Vagina (tissue), 2 donors: ENCODE measurements around the gene CCDC180. TPM values are rescaled to one million over a fixed set of nuclear protein-coding genes. Genes with fewer than 3 reads are reported as not detected.
"Not testable (repeated sequence)": the region's sequence is repeated elsewhere in the genome, so short reads cannot be mapped to it uniquely, and the experiment has no call there.

Experiments
- DNase-seq, 2 donors: peaks; one replicate each; pipeline ENCODE4 v3.0.0-alpha.2; 2017; ENCODE audit errors: extremely low spot score in 2 of 2
- H3K27ac ChIP-seq: fragments of 200-600 bp; sonication (generic); one replicate; pipeline ENCODE4 v1.5.1; 2019
- H3K27me3 ChIP-seq: fragments of 200-600 bp; sonication (generic); one replicate; pipeline ENCODE4 v1.5.1; 2019
- H3K36me3 ChIP-seq, 2 donors: fragments of 200-600 bp; sonication (generic); one replicate each; pipeline ENCODE4 v1.5.1; 2017 to 2019
- H3K4me1 ChIP-seq: fragments of 200-600 bp; sonication (generic); one replicate; pipeline ENCODE4 v1.5.1; 2019
- H3K4me3 ChIP-seq, 2 donors: fragments of 200-600 bp; sonication (generic); 1 replicate in 1 of 2; 2 replicates in 1 of 2; pipeline ENCODE4 v1.5.1; 2016 to 2019
- H3K9me3 ChIP-seq: fragments of 200-600 bp; sonication (generic); one replicate; pipeline ENCODE4 v1.5.1; 2019
- POLR2A ChIP-seq, 2 donors: fragments of 450-650 bp; IDR thresholded peaks; one replicate each; pipeline ENCODE4 v1.6.1; 2017; ENCODE audit warnings: antibody characterized with exemption in 2 of 2, mild to moderate bottlenecking in 2 of 2, moderate library complexity in 2 of 2
- POLR2AphosphoS5 ChIP-seq, 2 donors: sonication (generic); formaldehyde crosslinking; IDR thresholded peaks; one replicate each; pipeline ENCODE4 v1.9.0; 2017; ENCODE audit warnings: antibody characterized with exemption in 2 of 2, mild to moderate bottlenecking in 2 of 2, low read depth in 1 of 2; ENCODE audit not compliant: insufficient read depth in 1 of 2
- intact Hi-C: fragments of 100-400 bp; cut with DNase I; formaldehyde crosslinking; loops from one replicate; pipeline ENCODE4 v1.15.1; 2023
- total RNA-seq: library from RNA; depleted of rRNA; stranded (reverse); fragments of >200 nt; gene quantifications from one replicate; pipeline ENCODE4 v1.2.3, GENCODE V29; 2016
- TF ChIP-seq, protein P1 (sequence below), 3 experiments: fragments of 450-650 bp in 2 of 3; fragments of 200-600 bp in 1 of 3; sonication (generic) in 1 of 3; IDR thresholded peaks; one replicate each; pipeline ENCODE4 v1.5.1; 2017 to 2019; ENCODE audit warnings: antibody characterized with exemption in 3 of 3, mild to moderate bottlenecking in 2 of 3, moderate library complexity in 2 of 3

Gene CCDC180
- total RNA-seq, 1 donor from 2014 or later: 7.6 TPM

DNA sequence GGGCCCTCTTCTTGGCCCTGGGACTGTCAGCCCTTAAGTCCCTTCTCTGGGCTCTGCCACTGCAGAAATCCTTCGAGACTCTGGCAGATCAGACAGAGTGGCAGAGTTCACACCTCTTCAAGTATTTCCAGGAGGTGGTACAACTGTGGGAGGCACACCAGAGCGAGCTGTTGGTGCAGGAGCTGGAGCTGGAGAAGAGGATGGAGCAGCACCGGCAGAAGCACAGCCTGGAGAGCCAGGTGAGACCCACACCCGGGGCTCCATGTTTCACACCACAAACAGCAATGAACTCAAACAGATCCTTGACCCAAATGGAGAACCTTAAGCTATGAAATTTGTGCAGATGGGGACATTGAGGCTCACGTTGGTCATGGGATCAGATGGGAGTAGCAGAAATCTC is 17.5 kb downstream of the CCDC180 start:
- no peak for DNase-seq
- TF ChIP-seq POLR2A (IDR thresholded peaks at IDR 0.05): no peak
- TF ChIP-seq POLR2AphosphoS5 (IDR thresholded peaks at IDR 0.05; ENCODE audit: insufficient read depth in 1 of 2, low read depth in 1 of 2): no peak
- TF ChIP-seq, protein P1, sequence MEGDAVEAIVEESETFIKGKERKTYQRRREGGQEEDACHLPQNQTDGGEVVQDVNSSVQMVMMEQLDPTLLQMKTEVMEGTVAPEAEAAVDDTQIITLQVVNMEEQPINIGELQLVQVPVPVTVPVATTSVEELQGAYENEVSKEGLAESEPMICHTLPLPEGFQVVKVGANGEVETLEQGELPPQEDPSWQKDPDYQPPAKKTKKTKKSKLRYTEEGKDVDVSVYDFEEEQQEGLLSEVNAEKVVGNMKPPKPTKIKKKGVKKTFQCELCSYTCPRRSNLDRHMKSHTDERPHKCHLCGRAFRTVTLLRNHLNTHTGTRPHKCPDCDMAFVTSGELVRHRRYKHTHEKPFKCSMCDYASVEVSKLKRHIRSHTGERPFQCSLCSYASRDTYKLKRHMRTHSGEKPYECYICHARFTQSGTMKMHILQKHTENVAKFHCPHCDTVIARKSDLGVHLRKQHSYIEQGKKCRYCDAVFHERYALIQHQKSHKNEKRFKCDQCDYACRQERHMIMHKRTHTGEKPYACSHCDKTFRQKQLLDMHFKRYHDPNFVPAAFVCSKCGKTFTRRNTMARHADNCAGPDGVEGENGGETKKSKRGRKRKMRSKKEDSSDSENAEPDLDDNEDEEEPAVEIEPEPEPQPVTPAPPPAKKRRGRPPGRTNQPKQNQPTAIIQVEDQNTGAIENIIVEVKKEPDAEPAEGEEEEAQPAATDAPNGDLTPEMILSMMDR (IDR thresholded peaks at IDR 0.05): no peak
- no peaks in the 10 kb centered on the region for H3K9me3 ChIP-seq
- intact Hi-C loops: no loop called here
- H3K4me3 ChIP-seq: no peak overlapping the region
- H3K36me3 ChIP-seq: peaks cover 0 to 12% of the 10 kb centered on the region in 2 donors
- H3K4me1 ChIP-seq: no peaks in the 10 kb centered on the region
- no peak overlapping the region for H3K27ac ChIP-seq
- H3K27me3 ChIP-seq: no peaks in the 10 kb centered on the region

DNA sequence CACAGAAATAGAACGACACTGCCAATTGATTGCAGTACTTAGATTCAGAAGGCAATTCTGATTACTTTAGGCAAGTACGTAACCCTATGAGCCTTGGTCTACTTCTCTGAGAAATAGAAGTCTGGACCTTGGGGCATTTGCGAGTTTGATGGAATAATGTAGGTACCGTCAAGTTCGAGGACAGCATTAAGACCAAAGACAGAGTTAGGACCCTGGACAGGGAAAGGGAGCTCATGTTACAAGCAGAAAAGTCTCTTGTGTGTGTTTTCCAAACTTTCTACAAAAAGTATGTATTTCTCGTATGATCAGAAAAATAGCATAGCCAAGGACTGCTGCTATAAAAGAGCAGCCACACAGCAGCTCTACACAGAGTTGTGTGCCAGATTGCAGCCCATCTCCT is 20.1 kb downstream of the CCDC180 start:
- no peaks in the 10 kb centered on the region for H3K9me3 ChIP-seq
- no peak for TF ChIP-seq POLR2A (IDR thresholded peaks at IDR 0.05)
- TF ChIP-seq, protein P1 (IDR thresholded peaks at IDR 0.05): no peak
- TF ChIP-seq POLR2AphosphoS5 (IDR thresholded peaks at IDR 0.05; ENCODE audit: insufficient read depth in 1 of 2, low read depth in 1 of 2): no peak
- intact Hi-C loops: no loop called here
- no peak for DNase-seq
- no peak overlapping the region for H3K4me3 ChIP-seq
- peaks cover 0 to 6% of the 10 kb centered on the region in 2 donors for H3K36me3 ChIP-seq
- no peaks in the 10 kb centered on the region for H3K27me3 ChIP-seq
- H3K4me1 ChIP-seq: no peaks in the 10 kb centered on the region
- H3K27ac ChIP-seq: no peak overlapping the region

DNA sequence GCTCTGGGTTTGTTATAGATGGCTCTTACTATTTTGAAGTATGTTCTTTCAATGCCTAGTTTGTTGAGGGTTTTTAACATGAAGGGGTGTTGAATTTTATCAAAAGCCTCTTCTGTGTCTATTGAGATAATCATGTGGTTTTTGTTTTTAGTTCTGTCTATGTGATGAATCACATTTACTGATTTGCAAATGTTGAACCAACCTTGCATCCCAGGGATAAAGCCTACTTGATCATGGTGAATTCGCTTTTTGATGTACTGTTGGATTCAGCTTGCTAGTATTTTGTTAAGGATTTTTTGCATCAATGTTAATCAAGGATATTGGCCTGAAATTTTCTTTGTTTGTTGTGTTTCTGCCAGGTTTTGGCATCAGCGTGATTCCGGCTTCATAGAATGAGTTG is 25.5 kb downstream of the CCDC180 start:
- Histone ChIP-seq H3K4me1 (no peaks in the 10 kb centered on the region), H3K36me3 (peaks cover 0 to 4% of the 10 kb centered on the region in 2 donors), H3K27me3 (no peaks in the 10 kb centered on the region), H3K27ac (no peak overlapping the region), H3K9me3 (no peaks in the 10 kb centered on the region), H3K4me3 (no peak overlapping the region)
- TF ChIP-seq POLR2A (IDR thresholded peaks at IDR 0.05) (no peak), POLR2AphosphoS5 (IDR thresholded peaks at IDR 0.05; ENCODE audit: insufficient read depth in 1 of 2, low read depth in 1 of 2) (no peak)
- TF ChIP-seq, protein P1 (IDR thresholded peaks at IDR 0.05): no peak
- intact Hi-C loops: no loop called here
- DNase-seq: no peak

DNA sequence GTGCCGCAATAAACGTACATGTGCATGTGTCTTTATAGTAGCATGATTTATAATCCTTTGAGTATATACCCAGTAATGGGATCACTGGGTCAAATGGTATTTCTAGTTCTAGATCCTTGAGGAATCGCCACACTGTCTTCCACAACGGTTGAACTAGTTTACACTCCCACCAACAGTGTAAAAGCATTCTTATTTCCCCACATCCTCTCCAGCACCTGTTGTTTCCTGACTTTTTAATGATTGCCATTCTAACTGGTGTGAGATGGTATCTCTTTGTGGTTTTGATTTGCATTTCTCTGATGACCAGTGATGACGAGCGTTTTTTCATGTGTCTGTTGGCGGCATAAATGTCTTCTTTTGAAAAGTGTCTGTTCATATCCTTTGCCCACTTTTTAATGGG is 28.2 kb downstream of the CCDC180 start:
- H3K4me1 ChIP-seq, H3K9me3 ChIP-seq, H3K4me3 ChIP-seq, DNase-seq, H3K27me3 ChIP-seq, intact Hi-C loops, H3K27ac ChIP-seq, H3K36me3 ChIP-seq: not testable (repeated sequence)

DNA sequence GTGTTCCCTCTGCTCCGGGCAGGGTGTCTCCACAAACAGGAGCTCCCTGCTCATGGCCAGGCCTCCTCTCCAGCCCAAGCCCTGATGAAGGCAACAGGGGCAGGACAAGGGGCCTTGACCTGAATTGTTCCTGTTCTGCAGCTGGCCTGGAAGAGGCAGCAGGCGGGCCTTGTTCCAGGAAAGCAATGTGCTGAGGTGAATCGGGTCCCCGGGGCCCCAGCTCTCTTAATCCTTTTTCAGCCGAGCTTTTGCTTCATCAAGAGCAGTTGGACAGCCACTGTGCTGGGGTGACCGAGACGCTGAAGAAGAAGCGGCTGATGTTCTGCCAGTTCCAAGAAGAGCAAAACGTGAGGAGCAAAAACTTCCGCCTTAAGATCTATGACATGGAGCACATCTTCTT is 41.4 kb downstream of the CCDC180 start:
- no peaks in the 10 kb centered on the region for H3K4me1 ChIP-seq
- no peaks in the 10 kb centered on the region for H3K36me3 ChIP-seq
- H3K4me3 ChIP-seq: no peak overlapping the region
- no peaks in the 10 kb centered on the region for H3K9me3 ChIP-seq
- intact Hi-C loops: no loop called here
- no peak for DNase-seq
- H3K27ac ChIP-seq: no peak overlapping the region
- H3K27me3 ChIP-seq: no peaks in the 10 kb centered on the region
- TF ChIP-seq POLR2AphosphoS5 (IDR thresholded peaks at IDR 0.05; ENCODE audit: insufficient read depth in 1 of 2, low read depth in 1 of 2): no peak
- TF ChIP-seq POLR2A (IDR thresholded peaks at IDR 0.05): no peak
- TF ChIP-seq, protein P1 (IDR thresholded peaks at IDR 0.05): no peak

DNA sequence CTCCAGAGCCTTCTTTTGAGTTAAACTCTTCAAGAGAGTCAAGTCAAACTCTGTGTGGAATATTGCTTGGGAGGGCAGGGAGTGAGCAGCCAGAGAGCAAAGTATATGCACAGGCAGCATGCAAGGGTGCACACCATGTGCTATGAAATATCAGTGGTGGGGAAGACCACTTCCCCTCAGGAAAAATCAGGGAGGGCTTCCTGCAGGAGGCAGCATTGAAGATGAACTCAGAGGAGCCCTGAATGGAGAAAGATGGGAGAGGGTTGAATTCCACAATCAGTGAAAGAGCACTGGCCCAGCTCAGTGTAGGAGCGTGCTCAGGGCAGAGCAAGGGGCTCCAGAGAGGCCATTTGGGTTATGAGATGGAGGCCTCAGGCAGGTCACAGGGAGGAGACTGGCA is 41.9 kb downstream of the CCDC180 start:
- Histone ChIP-seq H3K36me3 (no peaks in the 10 kb centered on the region), H3K4me1 (no peaks in the 10 kb centered on the region), H3K27ac (no peak overlapping the region), H3K27me3 (no peaks in the 10 kb centered on the region), H3K4me3 (no peak overlapping the region), H3K9me3 (no peaks in the 10 kb centered on the region)
- TF ChIP-seq POLR2AphosphoS5 (IDR thresholded peaks at IDR 0.05; ENCODE audit: insufficient read depth in 1 of 2, low read depth in 1 of 2) (no peak), POLR2A (IDR thresholded peaks at IDR 0.05) (no peak)
- TF ChIP-seq, protein P1 (IDR thresholded peaks at IDR 0.05): no peak
- DNase-seq: no peak
- intact Hi-C loops: no loop called here
